ENCODE results near the gene DNAJA4.

GRCh38 chr15:78264304-78265136, at the start of gene DNAJA4:
- no peak for TF ChIP-seq MAX (IDR thresholded peaks at IDR 0.05; ENCODE audit: low read depth)
- no peak for TF ChIP-seq EZH2phosphoT487 (IDR thresholded peaks at IDR 0.05; ENCODE audit: borderline replicate concordance, low read depth)
- no peak for TF ChIP-seq CTCF (IDR thresholded peaks at IDR 0.05)
- no peak for TF ChIP-seq RFX5 (IDR thresholded peaks at IDR 0.05; ENCODE audit: low read length)
- no peak for TF ChIP-seq MXI1 (IDR thresholded peaks at IDR 0.05; ENCODE audit: low read depth, low read length)
- no peak for TF ChIP-seq POLR2AphosphoS5 (IDR thresholded peaks at IDR 0.05; ENCODE audit: low read depth, low read length)
- no peak for TF ChIP-seq REST (IDR thresholded peaks at IDR 0.05; ENCODE audit: low read depth, low read length)
- no peak for TF ChIP-seq RCOR1 (IDR thresholded peaks at IDR 0.05; ENCODE audit: low read length)
- TF ChIP-seq NFIC (IDR thresholded peaks at IDR 0.05; ENCODE audit: borderline replicate concordance) = no peak
